ENCODE data around the gene SLC20A1.

The SLC20A1 gene

GRCh38 chr2:112621790-112622527 lies 23.8 kb upstream of the SLC20A1 start:
- ATAC-seq = no peak
- TF ChIP-seq ZNF565 (CRISPR knock-in tag; conservative IDR thresholded peaks at IDR 0.05; ENCODE audit: low read depth) = no peak
- TF ChIP-seq PATZ1 (CRISPR knock-in tag; IDR thresholded peaks at IDR 0.05; ENCODE audit: borderline replicate concordance) = no peak
- TF ChIP-seq RARB (CRISPR knock-in tag; IDR thresholded peaks at IDR 0.05) = no peak
- no peak for TF ChIP-seq CSDC2 (CRISPR knock-in tag; IDR thresholded peaks at IDR 0.05)
- no peak for TF ChIP-seq ISL1 (CRISPR knock-in tag; IDR thresholded peaks at IDR 0.05)

- peak; percentile 62; the same call in 1 of the 2 replicates for TF ChIP-seq ISL1 (CRISPR knock-in tag; IDR thresholded peaks at IDR 0.05)
- no peak for TF ChIP-seq PPARA (CRISPR knock-in tag; IDR thresholded peaks at IDR 0.05; ENCODE audit: borderline replicate concordance)
- peak; percentile 32 for ATAC-seq
These were observed 23.2 kb upstream of the SLC20A1 start for GRCh38 chr2:112622528-112622849.

GRCh38 chr2:112623913-112624777 lies 21.6 kb upstream of the SLC20A1 start:
- TF ChIP-seq TSHZ2 (CRISPR knock-in tag; IDR thresholded peaks at IDR 0.05) (no peak), TOX (CRISPR knock-in tag; IDR thresholded peaks at IDR 0.05; ENCODE audit: borderline replicate concordance) (no peak), ZNF8 (CRISPR knock-in tag; IDR thresholded peaks at IDR 0.05) (no peak), ZNF70 (CRISPR knock-in tag; IDR thresholded peaks at IDR 0.05) (no peak), GLIS3 (CRISPR knock-in tag; IDR thresholded peaks at IDR 0.05) (no peak), BACH2 (CRISPR knock-in tag; IDR thresholded peaks at IDR 0.05; ENCODE audit: borderline replicate concordance) (no peak), PPARA (CRISPR knock-in tag; IDR thresholded peaks at IDR 0.05; ENCODE audit: borderline replicate concordance) (no peak), ZNF565 (CRISPR knock-in tag; conservative IDR thresholded peaks at IDR 0.05; ENCODE audit: low read depth) (no peak), RARB (CRISPR knock-in tag; IDR thresholded peaks at IDR 0.05) (no peak), OSR1 (CRISPR knock-in tag; IDR thresholded peaks at IDR 0.05) (no peak), ZFP30 (CRISPR knock-in tag; IDR thresholded peaks at IDR 0.05) (no peak), PATZ1 (CRISPR knock-in tag; IDR thresholded peaks at IDR 0.05; ENCODE audit: borderline replicate concordance) (no peak)

GRCh38 chr2:112625474-112626114 lies 20.1 kb upstream of the SLC20A1 start:
- no peak for TF ChIP-seq TCF4 (CRISPR knock-in tag; IDR thresholded peaks at IDR 0.05; ENCODE audit: borderline replicate concordance)
- TF ChIP-seq TOX (CRISPR knock-in tag; IDR thresholded peaks at IDR 0.05; ENCODE audit: borderline replicate concordance) = no peak
- TF ChIP-seq GLIS3 (CRISPR knock-in tag; IDR thresholded peaks at IDR 0.05) = no peak
- no peak for TF ChIP-seq BACH2 (CRISPR knock-in tag; IDR thresholded peaks at IDR 0.05; ENCODE audit: borderline replicate concordance)
- TF ChIP-seq CREB5 (CRISPR knock-in tag; IDR thresholded peaks at IDR 0.05; ENCODE audit: low read depth) = no peak
- TF ChIP-seq POU6F1 (CRISPR knock-in tag; IDR thresholded peaks at IDR 0.05; ENCODE audit: borderline replicate concordance, low read depth) = no peak
- TF ChIP-seq CSRNP3 (CRISPR knock-in tag; IDR thresholded peaks at IDR 0.05) = no peak
- no peak for TF ChIP-seq ZC3H10 (CRISPR knock-in tag; IDR thresholded peaks at IDR 0.05)
- no peak for TF ChIP-seq OSR1 (CRISPR knock-in tag; IDR thresholded peaks at IDR 0.05)
- no peak for TF ChIP-seq SNAI2 (CRISPR knock-in tag; IDR thresholded peaks at IDR 0.05)
- TF ChIP-seq ARNTL (CRISPR knock-in tag; IDR thresholded peaks at IDR 0.05; ENCODE audit: borderline replicate concordance, low read depth) = no peak
- ATAC-seq = no peak

More at GRCh38 chr2:112623913-112624777, 21.6 kb upstream of the SLC20A1 start:
- no peak for ATAC-seq
